GM20431 (cell line): ENCODE measurements around the gene PHLDB1.
"Not testable (repeated sequence)": the region's sequence is repeated elsewhere in the genome, so short reads cannot be mapped to it uniquely, and the experiment has no call there.

Experiments used
- in situ Hi-C: fragments of 300-500 bp; cut with MseI, MboI; formaldehyde crosslinking; loops from one replicate; pipeline ENCODE4 v1.15.0; 2020; ENCODE audit warnings: low sequenced_read_pairs; ENCODE audit not compliant: unreplicated experiment

Gene PHLDB1

DNA sequence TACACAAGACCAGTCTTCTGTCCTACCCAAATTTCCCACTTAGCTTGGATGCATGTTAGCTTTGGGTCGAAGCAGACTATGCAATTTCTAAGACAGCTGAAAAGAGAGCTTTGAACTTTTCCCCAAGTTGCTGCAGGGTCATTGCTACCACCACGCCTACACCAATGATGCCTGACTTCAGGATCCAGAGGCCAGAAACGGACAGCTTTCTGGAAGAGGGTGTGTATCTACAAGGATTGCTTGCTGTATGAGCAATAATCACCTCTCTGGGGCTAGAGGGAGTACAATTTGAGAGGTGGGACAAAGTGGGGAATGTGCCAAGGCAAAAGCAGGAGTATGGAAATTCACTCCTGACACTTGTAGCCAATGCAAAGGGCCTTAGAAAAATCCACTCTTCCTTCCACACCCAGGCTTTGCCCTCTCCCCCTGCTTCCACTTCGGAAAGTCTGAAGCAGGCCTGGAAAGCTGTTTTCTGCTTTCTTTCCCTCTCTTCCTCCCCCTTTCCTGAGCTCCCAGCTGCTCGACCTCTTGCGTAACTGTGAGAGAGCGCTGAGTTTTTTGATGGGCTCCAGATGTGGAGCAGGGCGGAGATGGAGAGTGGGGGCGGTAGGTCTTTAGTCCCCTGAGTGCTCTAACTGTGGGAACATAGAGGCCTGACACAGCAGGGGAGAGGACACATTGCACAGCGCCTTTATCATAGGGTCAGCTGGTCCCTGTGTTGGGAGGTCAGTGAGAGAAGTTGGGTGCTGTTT lies 2.1 kb upstream of the PHLDB1 start:
- in situ Hi-C loops: no loop called here

DNA sequence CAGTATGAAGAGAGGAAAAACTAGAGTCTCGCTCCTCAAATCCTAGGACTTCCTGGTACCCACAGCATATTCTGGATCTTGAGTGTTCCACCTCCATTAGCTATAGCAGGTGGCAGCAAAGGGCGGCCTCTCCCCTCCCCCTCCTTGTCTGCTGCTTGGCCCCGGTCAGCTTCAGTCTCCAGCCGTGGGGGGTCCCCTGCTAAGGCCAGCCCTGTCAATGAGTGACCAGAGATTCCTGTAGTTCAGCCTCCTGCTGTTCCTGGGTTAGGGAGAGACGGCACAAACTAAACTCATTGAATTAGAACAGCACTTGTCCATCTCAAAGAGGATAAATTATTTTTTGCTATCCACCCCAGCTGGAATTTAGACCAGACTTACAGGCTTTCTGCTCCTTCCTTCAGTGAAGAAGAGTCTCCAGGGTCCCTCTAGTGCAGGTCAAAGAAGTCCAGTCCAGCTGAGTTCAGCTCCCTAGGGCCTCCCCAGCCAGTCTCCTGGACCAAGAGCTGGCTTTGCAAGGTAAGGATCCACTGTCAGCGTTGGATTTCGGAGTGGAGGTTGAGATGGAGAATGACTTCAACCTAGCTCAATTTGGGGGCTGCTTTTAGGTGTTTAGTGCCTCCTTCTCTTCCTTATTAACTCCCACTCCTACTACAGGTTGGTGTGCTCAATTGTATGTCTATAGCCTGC lies 1.1 kb upstream of the PHLDB1 start:
- in situ Hi-C loops: no loop called here

- in situ Hi-C loops: no loop called here
These were observed 579 bp upstream of the PHLDB1 start for GRCh38 chr11:118606844-118607228.

DNA sequence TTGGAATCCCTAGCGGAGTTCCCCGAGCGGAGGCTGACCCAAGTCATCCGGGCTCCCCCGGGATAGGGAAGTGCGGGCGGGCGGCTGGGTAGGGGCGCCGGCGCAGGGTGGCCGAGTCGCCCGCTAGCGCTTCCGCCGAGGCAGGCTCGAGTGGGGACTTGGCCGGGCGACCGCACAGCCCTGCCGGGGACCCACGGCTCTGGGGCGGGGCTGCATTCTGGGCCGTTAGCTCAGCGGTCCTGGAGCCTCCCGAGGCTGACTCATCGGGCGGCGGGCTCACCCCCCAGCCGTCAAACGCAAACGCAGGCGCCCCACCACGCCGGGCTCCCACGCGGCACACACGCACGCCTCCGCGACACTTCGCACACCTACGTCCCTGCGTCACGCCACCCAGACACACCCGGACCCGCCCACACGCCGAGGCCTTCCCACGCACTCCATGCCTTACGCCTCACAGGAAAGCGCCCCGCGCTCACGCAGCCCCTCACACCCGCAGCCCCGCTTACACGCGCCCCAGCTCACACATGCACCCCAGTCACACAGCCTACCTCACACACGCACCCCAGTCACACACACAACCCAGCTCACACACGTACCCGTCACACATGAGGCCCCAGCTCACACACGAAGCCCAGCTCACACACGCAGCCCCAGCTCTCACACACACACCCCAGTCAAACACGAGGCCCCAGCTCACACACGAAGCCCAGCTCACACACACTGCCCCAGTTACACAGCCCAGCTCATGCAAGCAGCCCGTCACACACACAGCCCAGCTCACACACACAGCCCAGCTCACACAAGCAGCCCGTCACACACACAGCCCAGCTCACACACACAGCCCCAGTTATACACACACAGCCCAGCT lies 1.2 kb downstream of the PHLDB1 start:
- in situ Hi-C loops: no loop called here

DNA sequence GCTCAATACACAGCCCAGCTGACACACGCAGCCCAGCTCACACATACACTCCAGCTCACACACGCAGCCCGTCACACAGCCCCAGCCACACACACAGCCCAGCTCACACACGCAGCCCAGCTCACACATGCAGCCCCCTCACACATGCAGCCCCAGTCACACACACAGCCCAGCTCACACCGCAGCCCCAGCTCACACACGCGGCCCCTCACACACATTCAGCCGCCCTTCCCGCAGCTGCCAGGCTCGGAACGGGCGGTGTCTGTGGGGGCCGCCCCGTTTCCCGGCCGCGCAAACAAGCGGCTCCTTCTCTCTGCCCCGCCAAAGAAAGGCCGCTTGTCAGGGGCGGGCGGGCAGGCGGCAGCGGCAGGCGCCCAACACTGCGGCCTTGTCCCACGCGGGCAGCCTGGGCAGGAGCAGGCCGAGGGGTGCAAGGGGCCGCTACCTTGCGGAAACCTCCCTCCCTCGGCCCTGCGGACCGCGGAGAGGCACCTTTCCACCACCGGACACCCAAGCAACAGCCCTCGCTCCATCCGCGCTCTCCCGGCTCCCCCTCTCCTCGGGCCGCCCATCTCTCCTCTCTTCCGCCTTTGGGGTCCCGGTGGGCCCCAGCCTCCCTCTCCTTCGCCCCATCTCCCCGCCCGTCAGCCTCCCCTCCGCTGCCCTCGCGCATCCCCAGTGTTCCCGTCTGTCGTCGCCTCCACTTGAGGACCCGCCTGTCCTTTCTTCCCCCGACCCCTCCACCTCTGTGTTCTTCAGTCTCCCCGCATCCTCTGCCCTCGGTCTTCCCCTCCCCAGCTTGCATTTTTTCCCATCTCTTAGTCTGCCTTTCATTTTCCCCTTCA lies 2.2 kb downstream of the PHLDB1 start:
- in situ Hi-C loops: no loop called here

DNA sequence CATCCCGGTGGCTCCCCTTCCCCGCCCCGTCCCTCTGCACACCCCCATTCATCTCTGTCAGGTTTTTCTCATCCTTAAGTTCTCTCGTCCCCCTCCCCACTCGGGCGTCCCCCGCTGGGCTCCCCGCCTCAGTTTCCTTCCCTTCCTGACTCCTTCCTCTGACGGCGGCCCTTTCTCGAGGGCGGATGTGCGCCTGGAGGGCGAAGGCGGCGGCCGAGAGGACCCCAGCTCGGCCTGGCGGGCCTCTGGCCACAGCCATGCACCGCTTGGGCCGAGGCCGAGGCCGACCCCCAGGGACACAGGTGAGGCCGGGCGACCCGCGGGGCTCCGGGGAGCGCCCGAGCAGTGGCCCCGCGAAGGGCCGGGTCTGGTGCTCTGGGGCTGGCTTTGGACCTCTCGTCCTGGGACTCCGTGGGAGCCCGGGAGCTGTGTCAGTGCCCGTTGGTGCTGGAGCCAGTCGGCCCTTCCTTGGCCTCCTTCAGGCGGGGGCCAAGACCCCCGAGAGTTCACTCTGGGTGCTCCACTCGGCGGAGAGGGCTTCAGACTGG lies 2.9 kb downstream of the PHLDB1 start:
- in situ Hi-C loops: no loop called here

- in situ Hi-C loops: no loop called here
These were observed 3.5 kb downstream of the PHLDB1 start for GRCh38 chr11:118610773-118611432.

DNA sequence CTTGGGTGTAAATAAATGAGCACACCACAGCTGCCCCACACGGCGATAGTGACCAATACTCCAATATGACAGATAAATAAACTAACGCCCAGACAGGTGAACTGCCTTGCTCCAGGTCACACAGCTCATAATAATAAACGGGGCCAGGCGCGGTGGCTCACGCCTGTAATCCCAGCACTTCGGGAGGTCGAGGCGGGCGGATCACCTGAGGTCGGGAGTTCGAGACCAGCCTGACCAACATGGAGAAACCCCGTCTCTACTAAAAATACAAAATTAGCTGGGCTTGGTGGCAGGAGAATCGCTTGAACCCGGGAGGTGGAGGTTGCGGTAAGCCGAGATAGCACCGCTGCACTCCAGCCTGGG lies 4.0 kb downstream of the PHLDB1 start:
- in situ Hi-C loops: not testable (repeated sequence)

GRCh38 chr11:118612378-118612777 lies 5.0 kb downstream of the PHLDB1 start:
- in situ Hi-C loops: no loop called here

DNA sequence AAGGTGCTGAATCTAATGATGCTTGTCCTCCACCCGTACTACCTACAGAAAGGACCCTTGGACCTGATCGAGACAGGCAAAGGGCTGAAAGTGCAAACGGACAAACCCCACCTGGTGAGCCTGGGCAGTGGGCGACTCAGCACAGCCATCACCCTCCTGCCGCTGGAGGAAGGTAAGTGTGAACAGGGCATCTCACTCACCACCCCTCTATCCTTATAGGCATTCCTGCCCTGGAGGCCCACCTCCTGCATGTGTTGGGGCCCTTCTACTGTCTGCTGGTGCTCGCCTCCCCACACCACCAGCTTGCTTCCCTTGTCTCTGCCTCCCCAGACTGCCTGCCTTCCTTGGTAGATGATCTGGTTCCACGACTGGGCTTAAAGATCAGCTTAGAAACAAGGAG lies 7.1 kb downstream of the PHLDB1 start:
- in situ Hi-C loops: no loop called here

DNA sequence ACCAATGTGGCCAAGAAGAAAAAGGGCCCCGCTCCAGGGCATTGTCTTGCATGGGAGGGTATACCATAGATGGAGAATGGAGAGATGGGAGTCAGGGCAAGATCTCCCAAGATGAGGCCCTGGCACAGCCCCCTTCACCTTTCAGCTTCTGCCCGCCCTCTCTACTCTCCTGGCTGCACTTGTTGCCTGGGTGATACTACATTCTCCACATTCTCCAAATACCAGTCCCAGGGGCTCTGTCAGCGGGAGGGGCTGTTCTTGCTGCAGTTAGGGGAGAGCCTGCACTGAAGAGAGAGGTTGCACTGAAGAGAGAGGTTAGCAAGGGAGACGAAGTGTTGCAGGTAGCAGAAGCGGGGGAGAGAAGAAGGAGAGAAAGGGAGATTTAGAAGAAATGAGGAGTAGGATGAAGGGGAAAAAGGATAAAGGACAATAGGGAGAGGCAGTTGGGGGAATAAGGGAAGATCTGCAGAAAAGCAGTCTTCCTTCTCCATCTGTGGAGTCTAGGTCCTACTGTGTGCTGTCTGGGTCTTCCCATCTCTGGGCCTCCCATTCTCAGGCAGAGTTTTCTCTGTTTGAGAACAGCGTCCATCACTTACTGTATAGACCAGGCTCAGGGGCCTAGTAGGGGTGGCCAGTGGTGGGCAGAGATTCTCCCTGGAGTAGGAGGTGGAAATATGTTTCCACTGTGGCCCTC lies 8.0 kb downstream of the PHLDB1 start:
- in situ Hi-C loops: no loop called here

DNA sequence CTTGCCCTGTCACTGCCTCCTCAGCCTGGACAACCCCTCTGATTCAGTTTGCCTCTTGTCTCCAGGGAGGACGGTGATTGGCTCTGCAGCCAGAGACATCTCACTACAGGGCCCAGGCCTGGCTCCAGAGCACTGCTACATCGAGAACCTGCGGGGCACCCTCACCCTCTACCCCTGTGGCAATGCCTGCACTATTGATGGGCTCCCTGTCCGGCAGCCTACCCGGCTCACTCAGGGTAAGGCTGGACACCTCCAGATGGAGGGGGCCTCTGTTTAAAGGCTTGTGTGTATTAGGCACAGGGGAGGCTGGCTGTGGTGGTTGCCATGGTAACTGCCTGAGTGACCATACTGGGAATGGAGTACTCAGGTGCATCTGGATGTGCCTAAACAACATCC lies 8.6 kb downstream of the PHLDB1 start:
- in situ Hi-C loops: no loop called here

DNA sequence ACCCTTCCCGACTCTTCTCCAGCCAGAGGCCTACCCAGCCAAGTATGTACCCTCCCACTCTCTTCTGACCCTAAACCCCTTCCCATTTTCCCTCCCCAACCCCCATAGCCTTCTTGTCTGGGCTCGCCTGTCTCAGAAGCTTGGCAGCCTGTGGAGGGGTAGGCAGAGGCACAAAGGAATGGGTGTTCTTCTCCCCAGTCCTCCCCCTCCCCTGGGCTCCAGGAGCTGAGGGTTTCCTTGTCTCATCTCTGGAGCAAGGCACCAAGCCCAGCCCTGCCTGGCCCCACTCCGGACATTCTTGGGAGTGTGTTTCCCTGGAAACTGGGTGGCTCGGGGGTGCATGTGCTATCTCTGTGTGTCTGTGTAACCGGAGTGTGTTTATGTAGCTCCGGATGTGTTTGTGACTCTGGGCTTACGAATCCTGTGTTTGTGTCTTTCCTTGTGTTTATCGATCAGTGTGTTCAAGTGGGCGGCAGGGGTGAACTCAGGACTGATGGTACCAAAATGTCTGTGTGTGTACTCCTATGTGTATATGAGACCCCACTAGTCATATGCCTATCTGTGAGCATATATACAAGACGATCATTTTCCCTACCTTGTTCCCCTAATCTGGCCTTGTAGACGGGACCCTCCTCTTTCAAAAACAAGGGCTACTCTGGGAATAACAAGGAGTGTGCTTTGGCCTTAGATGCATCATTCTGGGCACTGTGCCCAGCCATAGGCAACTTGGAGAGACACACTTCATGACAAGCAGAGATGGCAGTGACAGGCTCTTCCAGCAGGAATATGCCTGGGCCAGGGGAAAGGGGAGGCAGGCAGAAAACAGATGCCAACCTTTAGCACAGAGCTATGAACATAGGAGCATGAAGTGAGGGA lies 10.9 kb downstream of the PHLDB1 start:
- in situ Hi-C loops: no loop called here

- in situ Hi-C loops: no loop called here
These were observed 11.6 kb downstream of the PHLDB1 start for GRCh38 chr11:118618991-118619375.

GRCh38 chr11:118619444-118620197 lies 12.2 kb downstream of the PHLDB1 start:
- in situ Hi-C loops: no loop called here

- in situ Hi-C loops: no loop called here
These were observed 13.2 kb downstream of the PHLDB1 start for GRCh38 chr11:118620529-118621070.
